NT2/D1 (cell line): Measurements from ENCODE around the gene CSAG2.
"Not testable (repeated sequence)": the region's sequence is repeated elsewhere in the genome, so short reads cannot be mapped to it uniquely, and the experiment has no call there.

Experiments
- SUZ12 ChIP-seq: IDR thresholded peaks from 2 replicates; pipeline ENCODE4 v1.6.1; 2011; ENCODE audit not compliant: insufficient read length, insufficient read depth; ENCODE audit errors: extremely low read depth
- YY1 ChIP-seq: IDR thresholded peaks from 2 replicates; pipeline ENCODE4 v1.6.1; 2011; ENCODE audit not compliant: insufficient read length, insufficient read depth
- ZNF274 ChIP-seq: IDR thresholded peaks from 2 replicates; pipeline ENCODE4 v1.6.1; 2011; ENCODE audit warnings: mild to moderate bottlenecking, low read depth, low read length

- TF ChIP-seq ZNF274, YY1, SUZ12: not testable (repeated sequence)
Observed at GRCh38 chrX:152706500-152706899, 2.6 kb downstream of the CSAG2 start.
